HL-60 (cell line): ENCODE results near the gene AADACL3.

Experiments used
- GABPA ChIP-seq: IDR thresholded peaks from 2 replicates; pipeline ENCODE4 v1.6.1; 2012; ENCODE audit warnings: low read depth
- POLR2AphosphoS5 ChIP-seq: IDR thresholded peaks from 2 replicates; pipeline ENCODE4 v1.6.1; 2012; ENCODE audit warnings: low read depth
- SPI1 ChIP-seq: IDR thresholded peaks from 2 replicates; pipeline ENCODE4 v1.6.1; 2012; ENCODE audit warnings: low read depth, mild to moderate bottlenecking, borderline replicate concordance
- TF ChIP-seq, protein P1 (sequence below): IDR thresholded peaks from one replicate; pipeline ENCODE4 v1.5.1; 2011; ENCODE audit warnings: low read length, control low read depth, inconsistent platforms; ENCODE audit not compliant: insufficient read depth
- TF ChIP-seq, protein P2 (sequence below): IDR thresholded peaks from 2 replicates; pipeline ENCODE4 v1.6.1; 2012; ENCODE audit warnings: low read depth; ENCODE audit not compliant: insufficient replicate concordance

- no peak for TF ChIP-seq SPI1
- no peak for TF ChIP-seq POLR2AphosphoS5
- TF ChIP-seq, protein P1, sequence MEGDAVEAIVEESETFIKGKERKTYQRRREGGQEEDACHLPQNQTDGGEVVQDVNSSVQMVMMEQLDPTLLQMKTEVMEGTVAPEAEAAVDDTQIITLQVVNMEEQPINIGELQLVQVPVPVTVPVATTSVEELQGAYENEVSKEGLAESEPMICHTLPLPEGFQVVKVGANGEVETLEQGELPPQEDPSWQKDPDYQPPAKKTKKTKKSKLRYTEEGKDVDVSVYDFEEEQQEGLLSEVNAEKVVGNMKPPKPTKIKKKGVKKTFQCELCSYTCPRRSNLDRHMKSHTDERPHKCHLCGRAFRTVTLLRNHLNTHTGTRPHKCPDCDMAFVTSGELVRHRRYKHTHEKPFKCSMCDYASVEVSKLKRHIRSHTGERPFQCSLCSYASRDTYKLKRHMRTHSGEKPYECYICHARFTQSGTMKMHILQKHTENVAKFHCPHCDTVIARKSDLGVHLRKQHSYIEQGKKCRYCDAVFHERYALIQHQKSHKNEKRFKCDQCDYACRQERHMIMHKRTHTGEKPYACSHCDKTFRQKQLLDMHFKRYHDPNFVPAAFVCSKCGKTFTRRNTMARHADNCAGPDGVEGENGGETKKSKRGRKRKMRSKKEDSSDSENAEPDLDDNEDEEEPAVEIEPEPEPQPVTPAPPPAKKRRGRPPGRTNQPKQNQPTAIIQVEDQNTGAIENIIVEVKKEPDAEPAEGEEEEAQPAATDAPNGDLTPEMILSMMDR: no peak
- TF ChIP-seq GABPA: no peak
- TF ChIP-seq, protein P2, sequence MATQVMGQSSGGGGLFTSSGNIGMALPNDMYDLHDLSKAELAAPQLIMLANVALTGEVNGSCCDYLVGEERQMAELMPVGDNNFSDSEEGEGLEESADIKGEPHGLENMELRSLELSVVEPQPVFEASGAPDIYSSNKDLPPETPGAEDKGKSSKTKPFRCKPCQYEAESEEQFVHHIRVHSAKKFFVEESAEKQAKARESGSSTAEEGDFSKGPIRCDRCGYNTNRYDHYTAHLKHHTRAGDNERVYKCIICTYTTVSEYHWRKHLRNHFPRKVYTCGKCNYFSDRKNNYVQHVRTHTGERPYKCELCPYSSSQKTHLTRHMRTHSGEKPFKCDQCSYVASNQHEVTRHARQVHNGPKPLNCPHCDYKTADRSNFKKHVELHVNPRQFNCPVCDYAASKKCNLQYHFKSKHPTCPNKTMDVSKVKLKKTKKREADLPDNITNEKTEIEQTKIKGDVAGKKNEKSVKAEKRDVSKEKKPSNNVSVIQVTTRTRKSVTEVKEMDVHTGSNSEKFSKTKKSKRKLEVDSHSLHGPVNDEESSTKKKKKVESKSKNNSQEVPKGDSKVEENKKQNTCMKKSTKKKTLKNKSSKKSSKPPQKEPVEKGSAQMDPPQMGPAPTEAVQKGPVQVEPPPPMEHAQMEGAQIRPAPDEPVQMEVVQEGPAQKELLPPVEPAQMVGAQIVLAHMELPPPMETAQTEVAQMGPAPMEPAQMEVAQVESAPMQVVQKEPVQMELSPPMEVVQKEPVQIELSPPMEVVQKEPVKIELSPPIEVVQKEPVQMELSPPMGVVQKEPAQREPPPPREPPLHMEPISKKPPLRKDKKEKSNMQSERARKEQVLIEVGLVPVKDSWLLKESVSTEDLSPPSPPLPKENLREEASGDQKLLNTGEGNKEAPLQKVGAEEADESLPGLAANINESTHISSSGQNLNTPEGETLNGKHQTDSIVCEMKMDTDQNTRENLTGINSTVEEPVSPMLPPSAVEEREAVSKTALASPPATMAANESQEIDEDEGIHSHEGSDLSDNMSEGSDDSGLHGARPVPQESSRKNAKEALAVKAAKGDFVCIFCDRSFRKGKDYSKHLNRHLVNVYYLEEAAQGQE: no peak
Observed at GRCh38 chr1:12696658-12697057, 19.3 kb upstream of the AADACL3 start.
